K562 (cell line): ENCODE results near the gene GCNA. TPM values are rescaled to one million over a fixed set of nuclear protein-coding genes. Genes with fewer than 3 reads are reported as not detected.

ENCODE experiments used
- ATAC-seq: fragments of 200-7000 bp; cut with Tn5 transposase; 3 replicates; pipeline ENCODE4 v1.9.1; 2020; ENCODE audit warnings: moderate library complexity
- BruUV-seq: library from RNA; stranded (reverse); fragments of 400-500 nt; replicated peaks from 2 replicates; lab custom pipeline; 2021; lab: Mats Ljungman, UMichigan
- CTCF ChIA-PET: fragments of 300-600 bp; formaldehyde crosslinking; extraction: SDS; loops from one replicate; lab custom pipeline; 2021; ENCODE audit warnings: low intra/inter-chr PET ratio; lab: Yijun Ruan, JAX
- POLR2A ChIA-PET: fragments of 300-600, 350-650 bp; sonication (Branson Sonifier 250); formaldehyde crosslinking; extraction: SDS; loops from one replicate; lab custom pipeline; 2021; ENCODE audit warnings: antibody characterized with exemption, inconsistent platforms; lab: Yijun Ruan, JAX
- DNase-seq, 4 experiments: peaks; one replicate each; pipeline versions ENCODE4 v3.0.0 to v3.0.0-alpha.2; 2011 to 2018; ENCODE audit warnings: low spot score in 3 of 4, mixed read lengths in 3 of 4; ENCODE audit errors: extremely low read depth in 1 of 4
- FAIRE-seq: peaks from 2 replicates; lab custom pipeline; 2011; peaks lifted over from hg19 to GRCh38; lab: Jason Lieb, UNC
- H2AFZ ChIP-seq: 2 replicates; pipeline ENCODE4 v1.6.0; 2011; ENCODE audit warnings: low read depth, low read length, control low read depth, inconsistent platforms
- H3K27ac ChIP-seq: fragments of 200-600 bp; 3 replicates; pipeline ENCODE4 v1.8.0; 2011; ENCODE audit warnings: low read depth, mild to moderate bottlenecking, control low read depth, inconsistent platforms, low read length, moderate library complexity, mixed read lengths; ENCODE audit errors: extremely low read depth
- H3K27me3 ChIP-seq, 2 experiments: fragments of 300-600 bp in 1 of 2; 2 replicates in 1 of 2; 3 replicates in 1 of 2; pipeline versions ENCODE4 v1.6.0 to v1.8.0; 2011; ENCODE audit warnings: inconsistent platforms in 2 of 2, low read length in 2 of 2, mild to moderate bottlenecking in 1 of 2, mixed read lengths in 1 of 2, moderate library complexity in 1 of 2; ENCODE audit not compliant: control insufficient read depth in 2 of 2, insufficient read depth in 2 of 2
- H3K36me3 ChIP-seq: fragments of 300-600 bp; 3 replicates; pipeline ENCODE4 v1.8.0; 2011; ENCODE audit warnings: mild to moderate bottlenecking, low read length, inconsistent platforms; ENCODE audit not compliant: control insufficient read depth, insufficient read depth
- H3K4me1 ChIP-seq, 2 experiments: fragments of 200-600 bp in 1 of 2; replicated peaks in 1 of 2; 2 replicates in 1 of 2; 3 replicates in 1 of 2; pipeline versions ENCODE4 v1.5.1 to v1.8.0; 2011; ENCODE audit warnings: inconsistent platforms in 2 of 2, low read length in 2 of 2, mild to moderate bottlenecking in 1 of 2, mixed read lengths in 1 of 2, moderate library complexity in 1 of 2; ENCODE audit not compliant: control insufficient read depth in 2 of 2, insufficient read depth in 2 of 2
- H3K4me2 ChIP-seq: 2 replicates; pipeline ENCODE4 v1.6.1; 2011; ENCODE audit warnings: low read length, control low read depth, inconsistent platforms, mixed read lengths; ENCODE audit not compliant: insufficient read depth
- H3K4me3 ChIP-seq: fragments of 200-600 bp; sonication (generic), shearing (Covaris generic); 2 replicates; pipeline ENCODE4 v1.5.1; 2016; ENCODE audit warnings: control low read depth, inconsistent platforms
- H3K79me2 ChIP-seq: fragments of 200-600 bp; 3 replicates; pipeline ENCODE4 v1.8.0; 2011; ENCODE audit warnings: low read length, inconsistent platforms; ENCODE audit not compliant: control insufficient read depth, insufficient read depth
- H3K9ac ChIP-seq, 2 experiments: 2 replicates each; pipeline versions ENCODE4 v1.6.0 to v1.6.1; 2011; ENCODE audit warnings: low read depth in 2 of 2, low read length in 2 of 2, control low read depth in 1 of 2, inconsistent platforms in 1 of 2, mild to moderate bottlenecking in 1 of 2, mixed read lengths in 1 of 2; ENCODE audit not compliant: insufficient read depth in 1 of 2
- H3K9me1 ChIP-seq: one replicate; pipeline ENCODE4 v1.6.0; 2011; ENCODE audit warnings: inconsistent platforms, mild to moderate bottlenecking, low read length, moderate library complexity; ENCODE audit not compliant: control insufficient read depth, insufficient read depth
- H3K9me3 ChIP-seq: replicated peaks from 2 replicates; pipeline ENCODE4 v1.5.1; 2011; ENCODE audit warnings: low read depth, low read length, inconsistent platforms; ENCODE audit not compliant: control insufficient read depth, insufficient read depth
- H4K20me1 ChIP-seq: replicated peaks from 2 replicates; pipeline ENCODE4 v1.6.1; 2011; ENCODE audit warnings: low read length, inconsistent platforms, mixed read lengths; ENCODE audit not compliant: control insufficient read depth, insufficient read depth
- EGR1 ChIP-seq: fragments of 450-650 bp; conservative IDR thresholded peaks from 2 replicates; pipeline ENCODE4 v1.6.1; 2017; ENCODE audit warnings: mild to moderate bottlenecking
- FOXO4 ChIP-seq: fragments of 450-650 bp; formaldehyde crosslinking; IDR thresholded peaks from 2 replicates; pipeline ENCODE4 v1.4.0; 2020; ENCODE audit warnings: mild to moderate bottlenecking, moderate library complexity
- GATA2 ChIP-seq: sonication (generic); formaldehyde crosslinking; IDR thresholded peaks from 2 replicates; pipeline ENCODE4 v1.4.0; 2020; ENCODE audit warnings: mild to moderate bottlenecking, missing genetic modification reagents
- GATAD2B ChIP-seq: fragments of 450-650 bp; IDR thresholded peaks from 2 replicates; pipeline ENCODE4 v1.6.1; 2017; ENCODE audit warnings: mild to moderate bottlenecking, borderline replicate concordance
- MEF2D ChIP-seq: conservative IDR thresholded peaks from 2 replicates; pipeline ENCODE4 v1.6.1; 2016; ENCODE audit warnings: low read depth, missing genetic modification characterization, missing compliant biosample characterization
- NR1H2 ChIP-seq: sonication (generic); formaldehyde crosslinking; IDR thresholded peaks from 2 replicates; pipeline ENCODE4 v1.4.0; 2020; ENCODE audit warnings: mild to moderate bottlenecking, missing genetic modification reagents
- RBM39 ChIP-seq: fragments of 200-400 bp; formaldehyde crosslinking; optimal IDR thresholded peaks from 2 replicates; pipeline ENCODE3; 2018; ENCODE audit warnings: low read depth, low read length
- TCF3 ChIP-seq: sonication (generic); formaldehyde crosslinking; IDR thresholded peaks from 2 replicates; pipeline ENCODE4 v1.4.0; 2020; ENCODE audit warnings: mild to moderate bottlenecking, missing genetic modification reagents
- ZNF12 ChIP-seq: sonication (generic); formaldehyde crosslinking; IDR thresholded peaks from 2 replicates; pipeline ENCODE4 v1.4.0; 2020; ENCODE audit warnings: mild to moderate bottlenecking, missing genetic modification reagents
- WGBS: fragments of 100-300 bp; shearing (Covaris generic); methylation state at CpG from one replicate; pipeline ENCODE4 v1.1.6; 2016; ENCODE audit warnings: low coverage, mixed read lengths; ENCODE audit not compliant: insufficient coverage; ENCODE audit errors: missing lambda C conversion rate; 5-methylcytosine and 5-hydroxymethylcytosine counted together
- in situ Hi-C: fragments of 300-500 bp; cut with MboI; formaldehyde crosslinking; loops from 4 replicates; pipeline ENCODE4 v1.15.0; 2018; ENCODE audit warnings: inconsistent platforms, mixed read lengths
- intact Hi-C: fragments of 100-400 bp; cut with micrococcal nuclease; formaldehyde crosslinking; loops from 2 replicates; pipeline ENCODE4 v1.14.2; 2022
- polyA plus RNA-seq, 8 experiments: library from polyadenylated mRNA; depleted of rRNA in 4 of 8; stranded (reverse) in 5 of 8; unstranded in 3 of 8; fragments of >200 nt; fragmentation: Nextera tagmentation in 2 of 8; fragmentation: Illumina TruSeq in 1 of 8; extraction: Ambion mirVana in 2 of 8; extraction: Trizol in 1 of 8; gene quantifications; 2 replicates each; pipeline versions ENCODE4 v1.2.1 to v1.2.3, GENCODE V29; 2011 to 2014; ENCODE audit warnings: inconsistent platforms in 1 of 8, missing spikeins in 1 of 8
- total RNA-seq, 7 experiments: library from RNA; depleted of rRNA in 6 of 7; stranded (reverse); fragments of >200 nt in 6 of 7; fragmentation: Illumina TruSeq in 2 of 7; extraction: Trizol in 2 of 7; gene quantifications; 2 replicates each; pipeline versions ENCODE4 v1.2.1 to v1.2.3, GENCODE V29; 2011 to 2021; ENCODE audit warnings: low replicate concordance in 1 of 7
- TF ChIP-seq, protein P1 (sequence below): conservative IDR thresholded peaks from 2 replicates; pipeline ENCODE4 v1.6.1; 2011; ENCODE audit warnings: low read depth, mild to moderate bottlenecking, low read length; ENCODE audit not compliant: control insufficient read depth
- TF ChIP-seq, protein P2 (sequence below): sonication (generic); formaldehyde crosslinking; IDR thresholded peaks from 2 replicates; pipeline ENCODE4 v1.8.1; 2023; ENCODE audit warnings: mild to moderate bottlenecking, missing genetic modification reagents

The GCNA gene
- total and polyA plus RNA-seq, 9 of the 15 experiments (the other 6 are each of a cell fraction or from before 2014, with no cell fraction given): 0.27 to 1.5 (median 0.86) TPM

DNA sequence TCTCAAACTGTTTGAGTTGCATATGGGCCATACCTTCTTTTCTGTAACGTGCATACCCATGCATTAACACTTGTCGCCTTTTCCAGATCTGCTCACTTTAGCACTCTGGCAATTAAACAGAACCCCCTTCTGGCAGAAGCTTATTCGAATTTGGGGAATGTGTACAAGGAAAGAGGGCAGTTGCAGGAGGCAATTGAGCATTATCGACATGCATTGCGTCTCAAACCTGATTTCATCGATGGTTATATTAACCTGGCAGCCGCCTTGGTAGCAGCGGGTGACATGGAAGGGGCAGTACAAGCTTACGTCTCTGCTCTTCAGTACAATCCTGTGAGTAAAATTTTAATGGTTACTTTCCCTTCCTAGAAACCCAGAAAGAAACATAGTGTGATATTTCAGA, 40.5 kb upstream of the GCNA start:
- no peaks in the 10 kb centered on the region for H3K9me1 ChIP-seq
- DNase-seq (no peak), ATAC-seq (no peak), FAIRE-seq (no peak)
- H3K9me3 ChIP-seq: no peaks in the 10 kb centered on the region; the same call in 1 of the 2 replicates
- no peak overlapping the region for H3K4me3 ChIP-seq
- no peak overlapping the region for H3K27ac ChIP-seq
- H2AFZ ChIP-seq: no peak overlapping the region
- ChIA-PET POLR2A (interaction anchor here (0.6 kb wide), 1 partner anchor 29 kb away, joined by 3 read pairs; no protein-coding TSS in a partner anchor), CTCF (no interaction called here)
- peaks cover 99% of the 10 kb centered on the region for H3K79me2 ChIP-seq
- H3K4me1 ChIP-seq: peaks cover 3 to 34% of the 10 kb centered on the region in 2 experiments; a peak in 3 of 5 replicates
- H3K9ac ChIP-seq: no peak overlapping the region
- 91% methylated on average over 9 of the region's 9 CpGs for WGBS
- H3K27me3 ChIP-seq: no peaks in the 10 kb centered on the region
- BruUV-seq: no TSS peak
- H4K20me1 ChIP-seq: peaks cover 64% of the 10 kb centered on the region
- peaks cover 64% of the 10 kb centered on the region for H3K36me3 ChIP-seq
- no peak overlapping the region for H3K4me2 ChIP-seq
- TF ChIP-seq RBM39 (no peak), GATA2 (CRISPR knock-in tag) (no peak), TCF3 (CRISPR knock-in tag) (no peak), EGR1 (no peak), GATAD2B (no peak), MEF2D (tag) (no peak), ZNF12 (CRISPR knock-in tag) (no peak), NR1H2 (CRISPR knock-in tag) (no peak), FOXO4 (CRISPR knock-in tag) (no peak)
- TF ChIP-seq, protein P1, sequence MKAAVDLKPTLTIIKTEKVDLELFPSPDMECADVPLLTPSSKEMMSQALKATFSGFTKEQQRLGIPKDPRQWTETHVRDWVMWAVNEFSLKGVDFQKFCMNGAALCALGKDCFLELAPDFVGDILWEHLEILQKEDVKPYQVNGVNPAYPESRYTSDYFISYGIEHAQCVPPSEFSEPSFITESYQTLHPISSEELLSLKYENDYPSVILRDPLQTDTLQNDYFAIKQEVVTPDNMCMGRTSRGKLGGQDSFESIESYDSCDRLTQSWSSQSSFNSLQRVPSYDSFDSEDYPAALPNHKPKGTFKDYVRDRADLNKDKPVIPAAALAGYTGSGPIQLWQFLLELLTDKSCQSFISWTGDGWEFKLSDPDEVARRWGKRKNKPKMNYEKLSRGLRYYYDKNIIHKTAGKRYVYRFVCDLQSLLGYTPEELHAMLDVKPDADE: no peak
- TF ChIP-seq, protein P2, sequence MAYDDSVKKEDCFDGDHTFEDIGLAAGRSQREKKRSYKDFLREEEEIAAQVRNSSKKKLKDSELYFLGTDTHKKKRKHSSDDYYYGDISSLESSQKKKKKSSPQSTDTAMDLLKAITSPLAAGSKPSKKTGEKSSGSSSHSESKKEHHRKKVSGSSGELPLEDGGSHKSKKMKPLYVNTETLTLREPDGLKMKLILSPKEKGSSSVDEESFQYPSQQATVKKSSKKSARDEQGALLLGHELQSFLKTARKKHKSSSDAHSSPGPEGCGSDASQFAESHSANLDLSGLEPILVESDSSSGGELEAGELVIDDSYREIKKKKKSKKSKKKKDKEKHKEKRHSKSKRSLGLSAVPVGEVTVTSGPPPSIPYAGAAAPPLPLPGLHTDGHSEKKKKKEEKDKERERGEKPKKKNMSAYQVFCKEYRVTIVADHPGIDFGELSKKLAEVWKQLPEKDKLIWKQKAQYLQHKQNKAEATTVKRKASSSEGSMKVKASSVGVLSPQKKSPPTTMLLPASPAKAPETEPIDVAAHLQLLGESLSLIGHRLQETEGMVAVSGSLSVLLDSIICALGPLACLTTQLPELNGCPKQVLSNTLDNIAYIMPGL (CRISPR knock-in tag): no peak
- in situ Hi-C loops: no loop called here
- intact Hi-C loops: no loop called here
